Uterus (tissue), 2 donors: ENCODE measurements around the gene RNF144B.

Source experiments
- POLR2A ChIP-seq, 2 donors: fragments of 450-650 bp; IDR thresholded peaks; one replicate each; pipeline ENCODE4 v1.6.1; 2016; ENCODE audit warnings: antibody characterized with exemption in 2 of 2, mild to moderate bottlenecking in 1 of 2, moderate library complexity in 1 of 2
- TF ChIP-seq, protein P1 (sequence below), 4 experiments: fragments of 200-600 bp in 2 of 4; fragments of 450-650 bp in 2 of 4; sonication (generic) in 2 of 4; IDR thresholded peaks; one replicate each; pipeline ENCODE4 v1.5.1; 2016 to 2019; ENCODE audit warnings: antibody characterized with exemption in 4 of 4, mild to moderate bottlenecking in 2 of 4, moderate library complexity in 1 of 4

DNA sequence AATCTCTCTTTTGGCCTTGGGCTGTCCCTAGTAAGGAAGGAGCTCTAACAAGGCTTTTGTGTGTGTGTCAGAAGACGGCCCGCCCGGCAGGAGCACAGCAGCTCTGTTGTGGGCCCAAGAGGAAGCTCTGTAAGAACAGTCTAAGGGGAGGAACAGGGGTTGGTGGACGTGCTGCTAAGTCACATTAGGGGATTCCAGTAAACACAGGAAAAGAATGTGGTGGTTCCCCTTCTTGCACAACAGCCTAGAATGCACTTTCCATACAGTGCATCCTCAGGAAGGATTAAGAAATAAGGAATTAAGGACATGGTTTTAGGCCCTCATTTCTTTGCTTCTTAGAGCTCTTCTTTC lies 114.5 kb downstream of the RNF144B start:
- TF ChIP-seq POLR2A (IDR thresholded peaks at IDR 0.05), result no peak
- TF ChIP-seq, protein P1, sequence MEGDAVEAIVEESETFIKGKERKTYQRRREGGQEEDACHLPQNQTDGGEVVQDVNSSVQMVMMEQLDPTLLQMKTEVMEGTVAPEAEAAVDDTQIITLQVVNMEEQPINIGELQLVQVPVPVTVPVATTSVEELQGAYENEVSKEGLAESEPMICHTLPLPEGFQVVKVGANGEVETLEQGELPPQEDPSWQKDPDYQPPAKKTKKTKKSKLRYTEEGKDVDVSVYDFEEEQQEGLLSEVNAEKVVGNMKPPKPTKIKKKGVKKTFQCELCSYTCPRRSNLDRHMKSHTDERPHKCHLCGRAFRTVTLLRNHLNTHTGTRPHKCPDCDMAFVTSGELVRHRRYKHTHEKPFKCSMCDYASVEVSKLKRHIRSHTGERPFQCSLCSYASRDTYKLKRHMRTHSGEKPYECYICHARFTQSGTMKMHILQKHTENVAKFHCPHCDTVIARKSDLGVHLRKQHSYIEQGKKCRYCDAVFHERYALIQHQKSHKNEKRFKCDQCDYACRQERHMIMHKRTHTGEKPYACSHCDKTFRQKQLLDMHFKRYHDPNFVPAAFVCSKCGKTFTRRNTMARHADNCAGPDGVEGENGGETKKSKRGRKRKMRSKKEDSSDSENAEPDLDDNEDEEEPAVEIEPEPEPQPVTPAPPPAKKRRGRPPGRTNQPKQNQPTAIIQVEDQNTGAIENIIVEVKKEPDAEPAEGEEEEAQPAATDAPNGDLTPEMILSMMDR (IDR thresholded peaks at IDR 0.05), result no peak
